ENCODE results near the gene ZC3HAV1.
A peak's percentile ranks its signal among the peaks of the same experiment; 100 is the strongest.
"Not testable (repeated sequence)": the region's sequence is repeated elsewhere in the genome, so short reads cannot be mapped to it uniquely, and the experiment has no call there.

ZC3HAV1 gene

DNA sequence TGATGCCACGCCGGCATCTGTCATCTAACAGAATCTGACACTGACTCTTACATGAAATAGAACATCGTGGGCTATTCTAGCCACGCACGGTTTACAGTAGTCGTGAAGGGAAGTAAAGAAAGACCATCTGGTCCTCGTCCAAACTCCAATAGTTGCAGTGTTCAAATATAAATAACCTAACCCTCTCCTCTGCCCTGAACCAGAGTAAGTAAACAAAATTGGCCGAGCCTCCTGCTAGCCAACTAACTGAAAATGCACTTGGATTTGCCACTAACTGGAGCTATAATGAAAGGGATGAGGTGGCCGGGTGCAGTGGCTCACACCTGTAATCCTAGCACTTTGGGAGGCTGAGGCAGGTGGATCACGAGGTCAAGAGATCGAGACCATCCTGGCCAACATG is 44.2 kb downstream of the ZC3HAV1 start:
- H3K9me3 Mint-ChIP-seq: no peaks in the 10 kb centered on the region
- H3K27me3 Mint-ChIP-seq: no peaks in the 10 kb centered on the region
- peaks cover 94% of the 10 kb centered on the region for H3K36me3 Mint-ChIP-seq (ENCODE audit: low read depth)
- DNase-seq: no peak
- no peak overlapping the region for H3K4me3 Mint-ChIP-seq
- peaks cover 76% of the 10 kb centered on the region for H3K4me1 Mint-ChIP-seq (ENCODE audit: low read depth)
- peak overlapping the region; percentile 88 for H3K27ac Mint-ChIP-seq

DNA sequence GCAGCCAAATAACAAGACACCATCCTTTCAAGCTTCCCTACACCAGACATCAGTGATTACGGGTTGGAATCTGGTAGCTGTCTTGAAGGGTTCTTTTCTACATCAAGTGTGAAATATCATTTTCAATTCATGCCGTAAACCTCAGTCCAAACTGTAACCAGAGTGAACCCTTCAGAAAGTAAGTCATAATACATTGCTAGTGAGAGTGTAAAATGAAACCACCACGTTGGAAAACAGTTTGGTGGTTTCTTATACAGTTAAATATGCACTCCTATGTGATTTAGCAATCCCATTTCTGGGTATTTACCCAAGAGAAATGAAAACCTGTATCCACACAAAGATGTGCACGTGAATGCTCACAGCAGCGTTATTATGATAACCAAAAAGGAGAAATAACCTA is 48.1 kb downstream of the ZC3HAV1 start:
- Mint-ChIP-seq H3K27ac (peak overlapping the region; percentile 85), H3K36me3 (ENCODE audit: low read depth) (peaks cover 93% of the 10 kb centered on the region), H3K4me3 (no peak overlapping the region), H3K9me3 (no peaks in the 10 kb centered on the region), H3K4me1 (ENCODE audit: low read depth) (peaks cover 80% of the 10 kb centered on the region), H3K27me3 (no peaks in the 10 kb centered on the region)
- DNase-seq: no peak

DNA sequence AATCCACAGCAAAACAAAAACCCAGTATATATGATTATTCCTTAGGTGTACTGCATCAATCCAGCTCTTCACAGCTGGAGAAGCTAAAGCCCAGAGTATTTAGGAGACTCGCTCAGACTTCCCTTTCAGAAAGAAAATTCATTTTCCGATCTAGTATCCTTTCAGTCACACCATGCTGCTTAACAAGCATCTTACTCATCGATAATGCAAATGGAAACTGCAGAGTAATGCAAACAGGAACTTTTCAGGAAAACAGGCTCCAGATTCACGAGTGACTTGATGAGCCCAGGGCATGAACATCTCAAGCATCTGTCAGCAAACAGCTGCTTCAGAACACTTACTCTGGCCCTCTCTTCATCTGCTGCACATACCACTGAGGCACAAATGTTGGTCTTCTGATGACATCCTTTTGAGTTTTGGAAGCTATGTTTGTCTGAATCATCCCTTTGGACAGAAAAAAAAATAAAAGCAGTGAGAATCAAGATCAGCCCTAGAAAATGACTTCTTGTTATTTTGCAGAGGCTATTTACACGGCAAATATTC is 48.8 kb downstream of the ZC3HAV1 start:
- DNase-seq: no peak
- no peaks in the 10 kb centered on the region for H3K27me3 Mint-ChIP-seq
- H3K36me3 Mint-ChIP-seq (ENCODE audit: low read depth): peaks cover 93% of the 10 kb centered on the region
- H3K27ac Mint-ChIP-seq: peak overlapping the region; percentile 85
- H3K9me3 Mint-ChIP-seq: no peaks in the 10 kb centered on the region
- H3K4me1 Mint-ChIP-seq (ENCODE audit: low read depth): peaks cover 80% of the 10 kb centered on the region
- H3K4me3 Mint-ChIP-seq: no peak overlapping the region

DNA sequence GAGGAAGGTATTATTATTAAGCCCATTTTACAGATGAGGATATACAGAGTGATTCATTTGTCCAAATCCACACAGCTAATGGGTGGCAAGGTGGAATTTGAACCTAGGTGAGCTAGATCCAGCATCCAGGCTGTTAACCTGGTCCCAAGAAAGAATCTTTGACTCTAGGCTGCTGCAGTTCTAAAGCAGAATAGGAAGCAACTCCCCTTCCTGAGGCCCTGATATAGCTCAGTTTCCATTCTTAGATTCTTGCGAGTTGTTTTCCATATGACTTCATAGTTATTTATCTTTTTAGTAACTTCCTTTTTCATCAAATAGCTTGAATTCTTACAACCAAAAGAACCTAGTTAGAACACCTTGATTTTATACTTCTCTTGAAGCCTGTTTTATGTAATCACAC is 49.6 kb downstream of the ZC3HAV1 start:
- H3K36me3 Mint-ChIP-seq (ENCODE audit: low read depth): peaks cover 93% of the 10 kb centered on the region
- no peak for DNase-seq
- no peaks in the 10 kb centered on the region for H3K9me3 Mint-ChIP-seq
- H3K4me1 Mint-ChIP-seq (ENCODE audit: low read depth): peaks cover 76% of the 10 kb centered on the region
- H3K4me3 Mint-ChIP-seq: peak overlapping the region; percentile 0
- H3K27me3 Mint-ChIP-seq: no peaks in the 10 kb centered on the region
- peak overlapping the region; percentile 85 for H3K27ac Mint-ChIP-seq

DNA sequence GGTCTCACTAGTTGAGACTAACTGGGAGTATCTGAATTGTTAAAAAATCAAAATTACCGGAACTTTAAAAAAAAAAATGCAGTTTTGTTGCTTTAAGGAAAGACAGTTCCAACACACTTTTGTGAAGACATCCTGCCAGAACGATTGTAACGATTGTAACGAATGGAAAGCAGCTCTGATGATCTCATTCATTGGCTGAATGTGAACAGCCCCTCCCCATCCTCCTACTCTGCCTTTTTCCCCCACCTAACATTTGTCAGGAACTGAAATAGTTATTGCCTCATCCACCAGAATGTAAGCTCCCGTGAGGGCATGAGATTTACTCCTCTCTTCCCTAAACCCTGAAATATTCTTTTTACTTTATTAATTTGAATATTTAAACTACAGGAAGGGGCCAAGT is 50.6 kb downstream of the ZC3HAV1 start:
- Mint-ChIP-seq H3K27me3 (no peaks in the 10 kb centered on the region), H3K36me3 (ENCODE audit: low read depth) (peaks cover 93% of the 10 kb centered on the region), H3K4me3 (no peak overlapping the region), H3K27ac (peak overlapping the region; percentile 93), H3K9me3 (no peaks in the 10 kb centered on the region), H3K4me1 (ENCODE audit: low read depth) (peaks cover 76% of the 10 kb centered on the region)
- DNase-seq: no peak

DNA sequence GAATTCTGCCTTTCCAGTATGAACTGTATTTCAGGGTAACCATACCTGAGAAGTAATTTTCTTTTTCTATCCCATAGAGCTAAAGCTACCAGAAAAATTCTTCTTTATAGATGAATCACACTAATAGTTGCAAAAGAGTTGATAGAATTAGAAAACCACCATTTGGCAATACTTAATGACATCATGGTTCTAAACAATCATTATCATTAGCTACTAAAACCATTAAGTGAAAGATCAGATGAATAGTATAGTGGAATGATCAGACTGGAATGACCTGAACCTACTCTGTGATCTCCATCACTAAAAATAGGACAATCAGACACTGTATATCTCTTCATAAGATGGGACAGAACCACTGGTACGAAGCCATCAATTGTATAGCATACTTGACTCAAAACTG is 53.8 kb downstream of the ZC3HAV1 start:
- H3K4me3 Mint-ChIP-seq: no peak overlapping the region
- H3K9me3 Mint-ChIP-seq: no peaks in the 10 kb centered on the region
- H3K27ac Mint-ChIP-seq: peak overlapping the region; percentile 92
- peaks cover 94% of the 10 kb centered on the region for H3K36me3 Mint-ChIP-seq (ENCODE audit: low read depth)
- H3K4me1 Mint-ChIP-seq (ENCODE audit: low read depth): peaks cover 63% of the 10 kb centered on the region
- no peak for DNase-seq
- no peaks in the 10 kb centered on the region for H3K27me3 Mint-ChIP-seq

DNA sequence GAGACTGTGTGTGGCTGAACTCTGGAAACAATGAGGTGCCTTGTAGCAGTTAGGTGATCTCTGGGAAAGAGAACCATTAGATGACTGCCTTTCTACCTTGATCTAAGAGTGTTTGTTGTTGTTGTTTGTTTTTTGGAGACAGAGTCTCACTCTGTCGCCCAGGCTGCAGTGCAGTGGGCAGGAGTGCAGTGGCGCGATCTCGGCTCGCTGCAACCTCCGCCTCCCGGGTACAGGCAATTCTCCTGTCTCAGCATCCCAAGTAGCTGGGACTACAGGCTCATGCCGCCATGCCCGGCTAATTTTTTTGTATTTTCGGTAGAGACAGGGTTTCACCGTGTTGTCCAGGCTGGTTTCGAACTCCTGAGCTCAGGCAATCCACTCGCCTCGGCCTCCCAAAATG is 54.9 kb downstream of the ZC3HAV1 start:
- H3K9me3 Mint-ChIP-seq, H3K4me3 Mint-ChIP-seq, DNase-seq, H3K27me3 Mint-ChIP-seq: not testable (repeated sequence)
- Mint-ChIP-seq H3K27ac (peak overlapping the region; percentile 81), H3K36me3 (ENCODE audit: low read depth) (peaks cover 94% of the 10 kb centered on the region), H3K4me1 (ENCODE audit: low read depth) (peaks cover 57% of the 10 kb centered on the region)

DNA sequence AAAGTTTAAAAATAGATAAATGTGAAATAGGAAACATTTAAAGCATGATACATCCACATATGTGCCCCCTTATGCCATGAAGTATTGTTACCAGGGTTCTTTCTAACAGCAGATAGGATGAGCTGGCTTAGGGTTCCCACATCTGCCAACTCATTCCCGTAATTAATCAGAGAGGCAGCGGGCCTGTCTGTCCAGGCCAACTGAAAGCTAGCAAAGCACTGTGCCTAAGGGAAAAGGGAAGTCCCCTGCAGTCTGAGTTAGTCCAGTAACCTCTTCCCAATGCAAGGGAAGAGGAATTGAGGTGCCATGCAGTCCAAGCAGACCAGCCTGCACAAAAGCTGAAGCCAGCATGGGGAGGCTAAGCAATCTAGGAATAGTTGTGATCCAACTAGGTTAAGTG is 55.4 kb downstream of the ZC3HAV1 start:
- Mint-ChIP-seq H3K27ac (peak overlapping the region; percentile 81), H3K27me3 (no peaks in the 10 kb centered on the region), H3K4me3 (no peak overlapping the region), H3K4me1 (ENCODE audit: low read depth) (peaks cover 60% of the 10 kb centered on the region), H3K9me3 (no peaks in the 10 kb centered on the region), H3K36me3 (ENCODE audit: low read depth) (peaks cover 95% of the 10 kb centered on the region)
- no peak for DNase-seq

DNA sequence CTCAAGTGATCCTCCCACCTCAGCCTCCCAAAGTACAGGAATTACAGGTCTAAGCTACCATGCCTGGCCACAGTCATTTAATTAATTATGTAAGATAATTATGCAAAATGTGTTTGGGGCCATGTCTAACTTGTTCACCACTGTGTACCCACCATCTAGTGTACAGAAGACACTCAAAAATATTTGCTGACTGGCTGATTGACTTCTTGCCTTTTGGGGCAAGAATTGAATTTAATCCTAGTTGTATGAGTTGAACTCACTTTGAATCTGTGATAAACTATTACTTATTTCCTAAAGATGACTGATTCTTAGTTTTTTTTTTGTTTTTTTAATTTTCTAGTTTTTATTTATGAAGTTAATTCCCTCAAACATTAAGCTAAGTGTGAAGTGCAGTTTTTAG is 57.9 kb downstream of the ZC3HAV1 start:
- peaks cover 99% of the 10 kb centered on the region for H3K36me3 Mint-ChIP-seq (ENCODE audit: low read depth)
- no peaks in the 10 kb centered on the region for H3K9me3 Mint-ChIP-seq
- H3K4me3 Mint-ChIP-seq: no peak overlapping the region
- peak overlapping the region; percentile 37 for H3K27ac Mint-ChIP-seq
- no peak for DNase-seq
- H3K27me3 Mint-ChIP-seq: no peaks in the 10 kb centered on the region
- peaks cover 64% of the 10 kb centered on the region for H3K4me1 Mint-ChIP-seq (ENCODE audit: low read depth)

DNA sequence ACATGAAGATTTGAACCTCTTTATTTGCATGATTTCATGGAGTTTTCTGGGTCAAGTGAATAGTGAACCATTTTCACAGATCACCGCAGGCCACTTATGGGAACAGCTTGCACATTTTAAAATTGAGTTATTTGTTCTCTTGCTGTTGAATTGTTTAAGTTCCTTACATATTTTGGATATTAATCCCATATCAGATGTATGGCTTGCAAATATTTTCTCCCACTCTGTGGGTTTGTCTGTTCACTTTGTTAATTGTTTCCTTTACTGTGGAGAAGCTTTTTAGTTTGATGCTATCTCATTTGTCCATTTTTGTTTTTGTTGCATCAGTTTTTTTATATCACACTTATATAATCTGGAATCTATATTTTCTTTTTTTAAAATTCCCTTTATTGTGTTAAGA is 59.6 kb downstream of the ZC3HAV1 start:
- H3K9me3 Mint-ChIP-seq: peaks cover 3% of the 10 kb centered on the region
- peak overlapping the region; percentile 44 for H3K27ac Mint-ChIP-seq
- no peak for DNase-seq
- H3K4me3 Mint-ChIP-seq: no peak overlapping the region
- peaks cover 72% of the 10 kb centered on the region for H3K4me1 Mint-ChIP-seq (ENCODE audit: low read depth)
- peaks cover 99% of the 10 kb centered on the region for H3K36me3 Mint-ChIP-seq (ENCODE audit: low read depth)
- no peaks in the 10 kb centered on the region for H3K27me3 Mint-ChIP-seq

DNA sequence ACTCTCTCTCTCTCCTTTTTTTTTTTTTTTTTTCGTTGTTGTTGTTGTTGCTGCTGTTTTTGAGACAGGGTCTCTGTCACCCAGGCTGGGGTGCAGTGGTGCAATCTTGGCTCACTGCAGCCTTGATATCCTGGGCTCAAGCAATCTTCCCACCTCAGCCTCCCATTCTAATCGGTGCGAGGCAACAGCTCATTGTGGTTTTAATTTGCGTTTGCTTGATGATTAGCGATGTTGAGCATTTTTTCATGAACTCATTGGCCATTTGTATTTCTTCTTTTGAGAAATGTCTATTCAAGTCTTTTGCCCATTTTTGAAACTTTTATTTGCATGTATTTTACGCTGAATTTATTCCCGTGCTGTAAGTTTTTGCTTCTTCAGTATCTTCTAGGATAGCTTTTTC is 60.4 kb downstream of the ZC3HAV1 start:
- H3K4me1 Mint-ChIP-seq (ENCODE audit: low read depth): peaks cover 73% of the 10 kb centered on the region
- peaks cover 3% of the 10 kb centered on the region for H3K9me3 Mint-ChIP-seq
- H3K4me3 Mint-ChIP-seq: no peak overlapping the region
- peak overlapping the region; percentile 44 for H3K27ac Mint-ChIP-seq
- H3K36me3 Mint-ChIP-seq (ENCODE audit: low read depth): peaks cover 98% of the 10 kb centered on the region
- no peaks in the 10 kb centered on the region for H3K27me3 Mint-ChIP-seq
- DNase-seq: no peak

DNA sequence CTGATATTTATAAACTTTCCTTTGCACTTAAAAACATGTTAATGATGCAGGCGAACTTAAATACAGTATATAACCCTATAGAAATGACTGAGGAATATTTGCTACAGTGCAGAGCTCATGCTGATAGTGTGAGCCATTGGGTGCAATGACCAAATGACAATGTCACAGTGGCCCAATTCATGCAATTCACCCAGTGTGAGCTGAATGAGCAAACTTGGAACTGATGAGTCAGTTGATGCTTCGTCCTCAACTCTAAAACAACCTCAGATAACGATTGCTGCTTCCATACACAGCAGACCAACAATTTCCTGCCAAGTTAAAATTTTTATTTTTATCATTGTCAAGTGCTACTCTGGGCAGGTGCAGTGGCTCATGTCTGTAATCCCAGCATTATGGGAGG is 61.5 kb downstream of the ZC3HAV1 start:
- H3K27me3 Mint-ChIP-seq: no peaks in the 10 kb centered on the region
- H3K27ac Mint-ChIP-seq: peak overlapping the region; percentile 86
- H3K9me3 Mint-ChIP-seq: peaks cover 3% of the 10 kb centered on the region
- H3K4me1 Mint-ChIP-seq (ENCODE audit: low read depth): peaks cover 74% of the 10 kb centered on the region
- no peak for DNase-seq
- peaks cover 98% of the 10 kb centered on the region for H3K36me3 Mint-ChIP-seq (ENCODE audit: low read depth)
- no peak overlapping the region for H3K4me3 Mint-ChIP-seq

DNA sequence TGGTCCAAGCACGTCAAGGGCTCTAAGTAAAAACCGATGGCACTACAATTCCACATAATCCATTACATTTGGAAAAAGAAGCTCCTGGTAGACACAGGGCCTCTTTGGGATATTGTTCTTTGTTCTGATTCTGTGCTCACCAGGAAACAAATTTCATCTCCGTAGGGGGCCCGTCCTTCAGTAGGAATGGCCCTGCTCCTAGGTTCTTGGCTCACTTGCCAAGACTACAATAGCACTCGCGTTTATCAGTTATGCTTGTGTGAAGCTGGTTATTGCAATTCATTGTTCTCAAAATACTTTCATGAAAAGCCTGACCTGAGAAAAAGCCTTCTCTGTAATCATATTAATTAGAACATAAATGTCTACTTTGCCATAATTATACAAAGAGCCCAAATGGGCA is 63.4 kb downstream of the ZC3HAV1 start:
- Mint-ChIP-seq H3K4me1 (ENCODE audit: low read depth) (peaks cover 78% of the 10 kb centered on the region), H3K36me3 (ENCODE audit: low read depth) (peaks cover 81% of the 10 kb centered on the region), H3K27ac (peak overlapping the region; percentile 32), H3K4me3 (no peak overlapping the region), H3K27me3 (no peaks in the 10 kb centered on the region), H3K9me3 (peaks cover 3% of the 10 kb centered on the region)
- DNase-seq: no peak

DNA sequence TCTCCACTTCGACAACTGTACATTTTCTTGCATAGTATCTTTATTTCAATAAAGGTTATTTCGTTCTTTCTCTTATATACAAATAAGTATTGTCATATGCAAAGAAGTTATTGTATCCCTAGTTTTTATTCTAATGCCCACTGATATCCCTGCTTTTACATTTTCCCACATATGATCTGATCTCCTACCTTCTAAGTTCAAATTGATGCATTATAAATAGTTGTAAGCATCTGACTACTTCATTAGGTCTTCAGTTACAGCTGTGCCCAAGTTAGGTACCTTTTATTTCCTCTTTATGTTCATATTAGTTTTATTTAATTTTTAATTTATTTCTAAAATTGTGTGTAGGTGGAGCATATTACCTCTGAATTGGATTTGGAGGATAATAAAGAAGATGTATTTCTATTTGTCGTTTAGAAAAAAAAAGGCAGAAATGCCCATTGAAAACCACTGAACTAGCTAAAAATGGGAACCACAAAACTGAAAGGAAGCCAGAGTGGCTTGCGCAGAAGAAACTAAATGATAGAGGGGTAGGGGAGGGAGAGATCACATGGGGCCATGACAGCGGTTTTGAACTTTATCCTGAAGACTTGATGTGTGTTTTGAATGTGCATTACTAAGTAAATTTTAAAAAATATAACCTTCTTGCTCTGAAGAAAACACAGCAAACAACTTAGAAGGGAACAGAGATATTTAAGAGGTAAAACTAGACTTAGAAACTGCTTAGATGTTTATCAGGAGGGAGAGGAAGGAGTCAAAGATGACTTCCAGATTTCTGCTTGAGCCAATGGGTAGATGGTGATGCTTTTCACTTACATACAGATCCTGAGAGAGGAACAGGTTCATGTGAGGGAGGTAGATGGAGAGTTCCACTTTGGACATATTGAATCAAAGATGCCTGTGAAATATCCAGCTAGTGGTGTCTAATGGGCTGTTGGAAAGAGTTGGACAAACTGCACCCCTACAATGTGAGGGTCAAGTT is 64.4 kb downstream of the ZC3HAV1 start:
- Mint-ChIP-seq H3K36me3 (ENCODE audit: low read depth) (peaks cover 70% of the 10 kb centered on the region), H3K9me3 (peaks cover 3% of the 10 kb centered on the region), H3K4me1 (ENCODE audit: low read depth) (peaks cover 75% of the 10 kb centered on the region), H3K4me3 (peak overlapping the region; percentile 8), H3K27me3 (no peaks in the 10 kb centered on the region), H3K27ac (peak overlapping the region; percentile 84)
- no peak for DNase-seq

All from activated T-cell treated with anti-CD3 and anti-CD28 coated beads, Interleukin-2, amount 50 U/mL, for 24 hours (primary cell).